Stromal cell of bone marrow (primary cell): ENCODE data around the gene TRAF3IP1.

Experiments used
- DNase-seq: peaks from one replicate; pipeline ENCODE4 v3.0.0-alpha.2; 2012; ENCODE audit warnings: low read depth

The TRAF3IP1 gene

DNA sequence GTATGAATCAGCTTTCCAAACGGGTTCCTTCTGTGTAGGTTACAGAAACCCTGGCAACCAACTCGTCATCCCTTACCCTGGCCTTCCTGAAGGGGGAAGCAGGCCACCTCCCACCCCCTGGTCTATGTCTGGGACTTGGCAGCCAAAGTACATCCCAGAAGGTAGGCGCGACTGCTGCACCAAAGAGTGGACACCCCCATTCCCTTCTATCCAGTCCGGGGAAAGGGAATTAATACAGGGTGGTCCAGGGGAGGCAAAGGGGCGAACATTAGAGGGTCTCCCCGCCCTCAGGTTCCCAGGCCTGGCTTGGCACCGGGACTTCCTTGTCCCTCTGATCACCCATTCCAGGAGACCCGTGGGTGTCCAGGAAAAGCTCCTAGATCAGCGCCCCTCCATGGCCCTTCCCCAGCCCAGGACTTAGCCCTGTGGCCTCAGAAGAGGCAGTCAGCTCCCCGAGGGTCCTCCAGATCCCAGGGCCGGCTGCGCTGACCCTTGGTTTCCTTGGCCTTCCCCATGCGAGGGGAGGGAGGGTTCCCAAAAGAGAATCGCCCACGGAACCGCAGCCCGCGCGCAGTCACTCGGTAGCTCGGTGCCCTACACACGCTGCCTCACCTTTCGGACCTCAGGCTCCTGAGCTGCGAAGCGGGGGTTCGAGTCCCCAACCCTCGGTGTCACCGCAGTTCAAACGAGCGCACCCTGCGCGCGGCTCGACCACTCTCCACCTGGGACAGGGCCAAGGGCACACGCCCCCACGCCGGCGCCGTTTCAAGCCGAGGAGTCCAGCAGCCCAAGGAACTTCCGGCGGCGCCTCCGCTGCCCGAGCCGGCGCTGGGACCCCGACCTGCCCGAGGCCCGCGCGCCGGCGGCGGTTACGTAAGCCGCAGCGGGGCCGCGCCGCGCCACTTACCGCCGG is 32.3 kb upstream of the TRAF3IP1 start, which contains the start of gene PER2:
PER2 (minus strand) TSS at position 874 of the 913 bp plus-strand sequence. CDS start 10,674 bp downstream, outside the sequence.
- peak; percentile 91 for DNase-seq

DNA sequence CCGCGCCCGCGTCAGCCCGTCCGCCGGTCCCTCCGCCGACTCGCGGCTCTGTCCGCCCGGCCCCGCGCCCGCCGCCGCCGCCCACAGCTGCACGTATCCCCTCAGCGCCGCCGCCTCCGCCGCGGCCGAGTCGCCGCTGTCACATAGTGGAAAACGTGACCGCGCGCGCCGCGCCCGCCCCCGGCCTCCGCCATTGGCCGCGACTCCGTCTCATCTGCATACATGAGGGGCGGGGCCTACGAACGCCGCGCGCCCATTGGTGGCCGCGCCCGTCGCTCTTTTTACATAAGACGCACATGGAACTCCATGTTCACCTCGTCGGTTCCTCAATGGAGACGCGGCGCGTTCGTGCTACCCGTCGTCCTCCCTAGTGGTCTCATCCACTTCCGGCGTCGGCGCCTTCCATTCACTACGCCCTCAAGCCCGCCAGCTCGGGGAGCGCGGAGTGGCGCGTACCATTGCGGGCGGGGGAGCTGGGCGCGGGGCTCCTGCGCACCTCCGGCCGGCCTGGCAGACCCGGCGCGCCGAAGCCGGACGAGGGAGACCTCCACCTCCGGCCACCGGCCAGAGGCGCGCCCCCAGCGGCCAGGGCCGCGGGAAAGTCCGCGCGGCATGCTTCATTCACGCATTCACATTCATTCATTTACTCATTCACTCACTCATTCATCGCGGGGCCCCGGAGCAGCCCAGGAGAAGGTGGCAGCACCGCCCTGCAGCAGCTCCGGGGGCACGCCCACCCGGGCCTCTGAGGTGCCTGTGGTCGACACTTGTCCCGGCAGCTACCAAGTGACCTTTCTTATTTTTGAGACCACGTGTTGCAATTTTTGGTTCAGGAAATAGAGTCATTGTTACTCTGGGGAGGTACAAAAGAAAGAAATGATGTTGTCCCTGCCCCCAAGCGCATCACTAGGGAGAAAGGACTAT is 31.4 kb upstream of the TRAF3IP1 start:
- peak; percentile 95 for DNase-seq

- no peak for DNase-seq
Observed at GRCh38 chr2:238289574-238289973, 30.7 kb upstream of the TRAF3IP1 start.

DNA sequence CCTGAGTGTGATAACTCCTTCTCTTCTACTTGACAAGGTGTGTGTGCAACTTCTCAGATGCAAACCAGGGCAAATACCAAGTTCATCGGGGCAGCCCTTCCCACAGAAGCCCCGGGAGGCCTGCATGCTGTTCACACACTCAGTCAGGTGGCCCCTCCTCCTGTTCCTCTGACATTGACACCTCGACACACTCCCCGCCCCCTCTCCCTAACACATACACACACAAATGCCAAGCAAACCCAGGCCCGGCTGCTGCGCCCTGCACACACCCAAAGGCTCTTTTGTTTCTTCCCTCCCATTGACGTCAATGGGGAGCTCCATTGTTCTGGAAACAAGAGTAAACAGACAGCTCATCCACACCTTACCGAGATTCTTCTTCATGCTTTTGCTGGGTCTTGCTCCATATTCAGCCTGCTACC is 30.2 kb upstream of the TRAF3IP1 start:
- no peak for DNase-seq

DNA sequence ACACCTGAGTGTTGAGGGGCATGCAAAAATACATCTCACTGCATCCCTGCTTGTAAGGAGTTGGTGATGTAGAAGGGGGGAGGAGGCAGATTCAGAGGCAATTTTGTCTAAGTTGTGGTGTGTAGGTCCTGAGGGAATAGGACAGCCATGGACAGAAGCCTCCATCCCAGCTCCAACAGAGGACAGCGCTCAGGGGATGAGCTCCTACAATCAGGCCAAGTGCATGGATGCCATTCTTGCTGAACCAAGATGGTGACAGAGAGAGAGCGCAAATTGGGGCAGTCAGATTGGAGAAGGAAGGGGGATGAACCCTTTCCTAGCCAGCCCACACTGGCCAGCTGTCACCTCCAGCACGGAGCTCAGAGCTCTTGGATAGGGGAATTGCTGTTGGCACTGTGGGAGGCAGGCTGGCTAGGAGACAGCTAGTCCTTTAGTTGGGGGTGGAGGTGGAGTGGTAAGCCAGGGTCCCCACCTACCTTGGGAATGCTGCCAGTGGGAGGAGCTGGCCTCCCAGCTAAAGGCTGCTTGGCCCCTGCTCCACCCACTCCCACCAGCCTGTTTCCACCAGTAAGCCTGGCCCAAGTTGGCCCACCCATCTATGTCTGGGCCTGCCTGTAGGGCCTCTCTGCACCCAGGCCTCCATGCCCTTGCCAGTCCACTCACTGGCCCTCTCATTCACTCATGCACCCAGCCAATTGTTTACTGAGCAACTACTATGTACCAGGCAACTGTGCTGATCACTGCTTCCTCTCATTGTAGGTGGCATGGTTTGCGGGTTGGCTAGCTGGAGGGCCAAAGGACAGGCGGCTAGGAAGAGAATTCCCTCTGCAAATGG is 29.4 kb upstream of the TRAF3IP1 start:
- DNase-seq = no peak

GRCh38 chr2:238291550-238292281 is 28.6 kb upstream of the TRAF3IP1 start:
- no peak for DNase-seq

DNA sequence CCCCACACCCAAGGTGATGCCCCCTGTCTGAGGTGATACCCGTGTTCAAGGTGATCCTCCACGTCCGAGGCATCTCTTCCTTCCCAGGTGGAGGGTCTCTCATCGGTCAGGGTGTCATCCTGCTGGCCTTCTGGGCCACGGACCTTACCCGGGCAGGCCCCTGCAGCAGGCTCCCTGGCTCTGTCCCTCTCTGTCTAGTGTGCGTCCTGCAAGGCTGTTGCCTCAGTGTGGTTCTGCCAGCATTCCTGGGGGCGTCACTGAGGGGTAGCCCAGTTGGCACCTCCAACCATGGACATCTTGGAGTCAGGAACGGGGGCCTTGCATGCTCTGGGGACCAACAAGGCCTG is 26.3 kb upstream of the TRAF3IP1 start:
- no peak for DNase-seq

DNA sequence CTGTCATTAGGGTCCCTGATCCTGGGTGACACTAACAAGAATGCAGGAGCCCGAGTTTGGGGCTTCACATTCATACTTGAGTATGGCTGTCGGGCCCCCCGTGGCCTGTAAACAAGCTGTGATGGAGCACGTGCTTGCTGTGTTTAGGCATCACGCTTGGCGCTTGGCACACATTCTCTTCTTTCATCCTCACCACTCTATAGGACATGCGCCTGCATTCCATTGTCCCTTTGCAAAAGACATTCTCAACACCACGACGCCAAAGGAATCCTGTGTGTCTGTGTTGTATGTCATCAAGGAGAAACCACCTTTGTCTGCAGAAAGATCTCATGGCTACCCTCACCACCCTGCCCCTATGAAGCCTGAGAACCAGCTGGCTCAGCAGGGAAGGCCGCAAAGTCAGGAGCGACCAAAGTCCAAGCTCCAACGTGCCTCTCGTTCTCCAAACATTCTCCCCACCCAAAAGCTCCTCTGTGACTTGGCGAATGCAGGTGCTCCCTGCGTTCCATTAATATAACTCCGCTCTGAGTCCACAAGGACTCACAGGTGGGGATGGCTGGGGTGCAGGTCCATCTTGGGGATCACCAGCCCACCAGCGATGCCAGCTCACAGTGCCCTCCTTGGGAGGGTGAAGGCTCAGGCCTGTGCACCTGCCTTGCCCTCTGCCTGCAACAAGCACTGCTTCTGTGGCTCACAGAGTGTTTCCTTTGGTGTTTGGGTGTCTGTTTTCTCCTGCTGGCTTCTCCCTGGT is 25.8 kb upstream of the TRAF3IP1 start:
- no peak for DNase-seq

- DNase-seq = no peak
Observed at GRCh38 chr2:238295144-238296112, 24.9 kb upstream of the TRAF3IP1 start.

GRCh38 chr2:238296638-238297457 is 23.5 kb upstream of the TRAF3IP1 start:
- DNase-seq = no peak

- DNase-seq = no peak
Observed at GRCh38 chr2:238299803-238300202, 20.5 kb upstream of the TRAF3IP1 start.

DNA sequence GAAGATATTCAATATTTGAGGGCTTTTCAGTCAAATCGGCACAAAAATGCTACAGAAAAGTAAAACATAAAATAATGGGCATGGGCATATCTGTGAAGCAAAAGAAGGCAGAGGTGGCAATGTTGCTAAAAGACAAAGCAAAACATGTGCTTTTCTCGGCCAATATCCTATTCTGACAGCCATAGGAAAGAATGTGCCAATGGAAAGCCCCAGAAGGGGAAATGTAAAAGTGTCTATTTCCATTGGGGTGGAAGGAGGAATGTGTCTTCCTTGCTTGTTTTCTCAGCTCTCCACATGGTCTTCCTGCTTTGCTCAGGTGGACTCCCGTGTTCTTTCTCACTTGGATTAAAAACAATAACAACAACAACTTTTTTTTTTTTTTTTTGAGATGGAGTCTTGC is 18.2 kb upstream of the TRAF3IP1 start:
- no peak for DNase-seq

GRCh38 chr2:238302751-238303150 is 17.6 kb upstream of the TRAF3IP1 start:
- DNase-seq = no peak

DNA sequence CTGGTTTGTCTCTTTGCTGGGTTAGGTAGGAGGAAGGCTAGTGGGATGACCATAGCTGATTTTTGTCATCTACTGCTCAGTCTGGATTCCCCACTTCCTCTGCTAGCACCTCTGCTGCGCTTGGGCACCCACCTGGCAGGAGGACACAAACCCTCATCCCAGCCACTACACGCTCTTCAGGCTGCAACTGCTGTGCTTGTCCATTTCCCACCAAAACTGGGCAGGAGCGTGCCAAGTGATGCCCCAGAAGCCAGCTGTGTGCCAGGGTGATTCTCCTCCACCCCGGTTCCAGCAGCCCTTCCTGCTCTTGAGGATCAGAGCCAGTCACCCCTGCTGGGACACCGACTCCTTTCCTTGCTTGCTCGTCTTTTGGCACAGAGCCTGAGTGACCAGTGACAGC is 16.2 kb upstream of the TRAF3IP1 start:
- DNase-seq = no peak

DNA sequence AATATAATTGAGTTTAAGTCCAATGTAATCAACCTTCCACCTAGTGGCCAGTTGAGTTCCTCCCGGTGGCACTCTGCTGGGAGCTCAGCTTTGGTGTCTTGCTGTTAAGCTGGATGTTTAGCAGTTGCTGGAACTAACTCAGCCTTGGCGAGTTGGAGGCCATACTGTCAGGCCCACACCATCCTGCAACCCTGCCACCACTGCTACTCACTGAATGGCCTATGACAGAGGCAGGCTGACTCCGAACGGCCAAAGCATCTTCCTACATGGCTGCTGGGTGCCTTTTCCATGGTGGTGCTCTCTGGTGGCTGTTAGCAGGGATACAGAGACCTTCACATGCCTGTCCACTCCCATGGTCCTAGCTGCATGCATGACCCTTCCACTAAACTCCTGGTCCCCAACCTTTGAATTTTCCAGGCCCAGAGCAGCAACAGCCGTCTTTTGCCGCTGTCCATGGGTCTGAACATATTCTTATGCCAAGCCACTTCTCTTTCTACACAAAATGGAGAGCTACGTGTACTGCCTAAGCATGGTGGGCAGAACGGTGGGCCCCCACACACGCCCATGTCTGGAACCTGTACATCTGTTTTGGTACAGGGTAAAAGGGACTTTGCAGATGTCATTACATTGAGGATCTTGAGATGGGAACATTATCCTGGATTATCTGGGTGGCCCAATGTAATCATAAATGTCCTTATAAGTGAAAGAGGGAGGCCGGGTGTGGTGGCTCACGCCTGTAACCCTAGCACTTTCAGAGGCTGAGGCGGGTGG is 15.0 kb upstream of the TRAF3IP1 start:
- DNase-seq = no peak

GRCh38 chr2:238305965-238306671 is 14.2 kb upstream of the TRAF3IP1 start:
- DNase-seq = no peak

GRCh38 chr2:238306672-238306998 is 13.7 kb upstream of the TRAF3IP1 start:
- DNase-seq = no peak
